Measurements from ENCODE around the gene DERL3.

DERL3 gene

DNA sequence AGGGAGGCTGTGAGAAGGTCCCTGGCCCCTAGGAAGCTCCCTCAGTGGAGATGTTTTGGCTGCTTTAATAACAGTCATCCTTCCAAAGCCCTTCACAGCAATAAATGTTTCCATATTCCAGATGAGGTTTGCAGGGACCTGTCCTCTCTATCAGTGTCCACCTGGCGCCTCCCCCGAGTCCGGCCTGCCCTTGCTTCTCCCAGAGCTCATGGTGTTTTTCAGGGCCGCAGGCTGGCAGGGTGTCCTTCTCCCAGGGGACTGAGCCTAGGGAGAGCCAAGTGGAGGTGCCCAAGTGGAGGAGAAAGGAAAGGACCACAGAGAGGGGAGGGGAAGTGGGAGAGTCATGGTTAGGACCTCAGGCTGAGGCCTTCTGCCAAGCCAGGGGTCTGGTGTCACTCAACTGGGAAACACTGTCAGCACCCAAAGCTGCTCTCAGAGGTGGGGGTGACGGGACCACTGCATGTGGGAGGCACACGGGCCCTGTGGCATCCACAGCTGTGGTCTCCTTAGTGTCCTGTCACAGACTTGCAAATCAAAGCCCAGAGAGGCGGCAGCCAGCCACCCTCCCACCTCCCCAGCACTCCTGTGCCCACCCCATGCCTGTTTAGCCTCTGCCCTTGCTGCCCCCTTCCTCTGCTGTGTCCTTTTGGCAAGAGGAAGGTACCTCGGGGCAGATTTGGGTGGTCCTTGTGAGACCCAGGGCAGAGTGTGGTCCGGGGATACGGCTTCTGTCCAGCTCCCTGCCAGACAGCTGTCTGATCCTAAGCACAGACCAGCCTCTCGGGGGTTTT is 6.4 kb downstream of the DERL3 start:
- DNase-seq (ENCODE audit: low read depth in 2 of 3, low spot score in 2 of 3): no peak

DNA sequence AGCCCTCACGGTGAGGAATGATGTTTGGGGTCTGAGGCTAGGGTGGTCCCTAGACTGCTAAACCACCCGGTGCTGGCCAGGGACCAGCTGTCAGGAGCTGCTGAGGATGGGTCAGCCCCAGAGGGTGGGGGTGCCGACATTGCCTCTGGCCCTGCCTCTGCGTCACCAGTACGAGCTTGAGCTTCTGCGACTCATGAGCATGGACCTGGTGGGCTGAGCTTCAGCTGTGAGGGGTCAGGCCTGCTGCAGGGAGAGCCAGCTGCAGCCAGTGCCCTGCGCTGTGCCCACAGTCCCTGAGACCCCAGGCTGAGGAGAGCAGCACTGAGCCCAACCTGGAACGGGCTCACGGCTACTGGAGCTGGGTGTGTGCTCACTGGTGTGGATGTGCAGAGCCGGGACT is 7.0 kb downstream of the DERL3 start:
- no peak for DNase-seq (ENCODE audit: low read depth in 2 of 3, low spot score in 2 of 3)

DNA sequence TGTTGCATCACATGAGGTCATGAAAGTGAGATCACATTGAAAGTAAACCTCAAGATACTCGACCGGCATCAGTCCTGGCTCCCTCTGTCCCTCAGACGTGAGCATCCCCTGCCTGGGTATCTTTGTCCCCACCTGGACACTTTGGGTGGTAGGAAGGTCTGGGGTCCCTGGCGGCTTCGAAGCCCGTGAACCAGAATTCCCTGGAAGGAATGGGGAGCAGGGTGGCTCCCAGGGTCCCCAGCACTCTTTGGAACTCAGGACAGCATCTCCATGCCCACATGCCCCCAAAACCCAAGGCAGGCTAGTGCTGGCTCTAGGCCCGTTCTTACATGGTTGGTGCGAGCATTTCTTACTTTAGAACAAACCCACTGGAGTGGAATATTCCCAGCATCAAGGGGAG is 7.5 kb downstream of the DERL3 start:
- no peak for DNase-seq (ENCODE audit: low read depth in 2 of 3, low spot score in 2 of 3)

DNA sequence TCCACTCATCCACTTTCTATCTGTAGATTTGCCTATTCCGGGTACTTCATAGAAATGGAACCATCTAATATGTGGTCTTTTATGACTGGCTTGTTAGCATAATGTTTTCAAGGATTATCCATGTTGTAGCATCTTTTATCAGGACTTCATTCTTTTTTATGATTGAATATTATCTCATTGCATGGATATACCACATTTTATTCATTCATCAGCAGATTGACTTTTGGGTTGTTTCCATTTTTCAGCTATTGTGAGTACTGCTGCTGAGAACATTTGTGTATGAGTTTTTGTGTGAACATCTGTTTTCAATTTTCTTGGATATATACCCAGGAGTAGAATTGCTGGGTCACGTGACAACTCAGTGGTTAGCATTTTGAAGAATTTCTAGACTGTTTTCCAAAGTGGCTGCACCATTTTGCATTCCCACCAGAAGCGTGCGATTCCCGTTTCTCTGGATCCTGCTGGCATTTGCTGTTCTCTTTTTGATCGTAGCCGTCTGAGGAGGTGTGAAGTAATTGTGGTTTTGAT is 8.9 kb downstream of the DERL3 start:
- no peak for DNase-seq (ENCODE audit: low read depth in 2 of 3, low spot score in 2 of 3)

DNA sequence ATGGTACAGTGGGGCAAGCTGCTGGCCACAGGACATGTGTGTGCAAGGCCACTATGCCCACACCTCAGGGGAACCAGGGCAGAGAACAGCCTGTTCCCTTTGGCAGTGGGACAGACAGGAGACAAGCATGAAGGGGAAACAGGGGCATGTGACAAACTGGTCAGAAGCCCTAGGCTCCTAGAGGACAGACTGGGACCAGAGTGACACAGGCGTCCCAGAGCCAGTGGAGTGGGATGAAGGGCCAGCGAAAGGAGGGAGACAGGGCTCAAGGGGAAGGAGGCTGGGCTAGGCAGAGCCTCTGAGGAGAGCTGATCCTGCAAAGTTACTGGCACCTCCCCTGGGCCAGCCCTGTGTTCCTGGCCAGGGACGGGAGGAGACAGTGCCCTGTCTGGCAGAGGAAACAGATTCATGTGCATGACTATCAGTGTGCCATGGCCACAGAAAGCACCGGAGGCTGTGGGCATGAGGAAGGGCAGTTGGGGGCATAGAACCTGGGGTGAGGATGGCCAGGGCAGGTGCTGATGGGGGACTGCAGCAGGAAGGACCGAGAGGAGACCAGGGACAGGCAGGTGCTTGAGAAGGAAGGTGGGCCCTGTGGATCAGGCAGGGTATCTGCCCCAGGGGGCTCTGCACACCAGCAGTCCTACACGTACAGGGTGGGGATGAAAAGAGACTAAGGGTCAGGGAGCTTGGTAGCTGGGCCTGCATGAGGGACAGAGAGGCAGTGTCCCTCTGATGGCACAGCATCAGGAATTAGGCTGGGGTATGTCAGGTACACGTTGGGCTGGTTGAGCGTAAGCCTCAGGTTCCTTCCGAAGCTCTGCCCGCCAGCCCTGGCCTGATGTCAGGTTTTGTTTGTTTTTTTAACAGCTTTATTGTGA is 9.8 kb downstream of the DERL3 start:
- no peak for DNase-seq (ENCODE audit: low read depth in 2 of 3, low spot score in 2 of 3)

DNA sequence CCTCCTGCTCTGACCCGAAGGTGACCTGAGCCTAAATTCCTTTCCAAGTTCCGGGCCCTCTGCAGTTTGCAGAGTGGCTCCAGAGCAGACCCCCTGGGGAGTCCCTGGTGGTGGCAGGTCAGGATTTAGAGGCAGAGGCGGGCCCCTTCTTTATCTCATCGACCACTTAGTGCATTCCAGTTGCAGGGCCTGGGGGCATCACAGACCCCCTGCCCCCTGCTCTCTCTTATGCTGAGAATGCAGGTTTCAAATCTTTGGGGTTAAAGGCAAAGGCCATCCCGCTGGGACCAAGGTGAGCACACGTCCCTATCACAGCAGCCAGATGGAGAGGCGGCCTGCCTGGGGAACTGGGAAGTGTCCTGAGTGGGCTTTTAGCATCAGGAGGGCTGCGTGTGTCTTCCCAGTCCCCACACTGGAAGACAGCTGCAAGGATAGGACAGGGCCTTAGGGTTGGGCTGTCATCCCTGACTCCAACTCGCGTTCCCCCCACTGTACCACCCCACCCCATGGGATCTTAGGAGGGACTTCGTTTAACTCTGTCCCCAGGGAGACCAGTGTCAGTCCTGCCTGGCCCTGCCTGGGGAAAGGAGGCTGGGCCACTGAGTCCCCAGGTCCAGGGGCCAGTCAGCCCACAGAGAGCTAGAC is 11.3 kb downstream of the DERL3 start:
- no peak for DNase-seq (ENCODE audit: low read depth in 2 of 3, low spot score in 2 of 3)

DNA sequence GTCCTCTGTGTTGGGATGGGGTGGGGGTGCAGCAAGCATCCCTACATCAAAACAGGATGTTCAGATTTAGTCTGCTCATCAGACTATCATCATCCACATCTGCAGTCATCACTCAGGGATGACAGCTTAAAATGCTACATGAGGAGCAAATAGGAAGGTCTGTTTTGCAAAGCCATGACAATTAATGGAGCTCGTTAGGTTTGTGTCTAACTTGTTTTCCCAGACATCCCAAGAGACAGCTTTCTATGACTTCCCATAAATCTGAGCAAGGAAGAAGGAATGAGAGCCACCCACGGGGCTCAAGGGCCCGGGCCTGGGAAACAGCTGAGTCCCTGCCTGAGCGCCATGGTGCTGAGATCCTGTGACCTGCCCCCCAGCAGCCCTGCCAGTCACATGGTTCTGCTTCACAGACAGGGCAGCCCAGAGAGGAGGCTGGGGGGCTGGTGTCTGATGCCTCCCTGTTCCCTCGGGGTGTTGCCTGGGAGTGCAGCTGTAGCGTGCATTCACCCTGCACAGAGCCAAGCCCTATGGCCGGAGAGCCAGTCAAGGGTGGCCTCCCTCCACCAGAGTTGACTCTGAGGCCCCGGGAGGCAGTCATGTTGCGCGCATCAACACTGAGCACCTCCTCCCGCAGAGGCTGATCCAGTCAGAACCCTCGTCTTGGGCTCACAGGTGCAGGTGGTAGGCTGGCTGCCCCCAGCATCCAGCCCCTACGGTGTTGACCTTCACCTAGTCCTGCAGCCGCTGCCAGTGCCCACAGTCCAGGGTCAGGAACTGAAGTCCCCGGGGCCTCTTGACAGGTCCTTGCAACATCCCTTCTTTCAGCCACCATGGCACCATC is 12.1 kb downstream of the DERL3 start:
- DNase-seq (ENCODE audit: low read depth in 2 of 3, low spot score in 2 of 3): no peak

DNA sequence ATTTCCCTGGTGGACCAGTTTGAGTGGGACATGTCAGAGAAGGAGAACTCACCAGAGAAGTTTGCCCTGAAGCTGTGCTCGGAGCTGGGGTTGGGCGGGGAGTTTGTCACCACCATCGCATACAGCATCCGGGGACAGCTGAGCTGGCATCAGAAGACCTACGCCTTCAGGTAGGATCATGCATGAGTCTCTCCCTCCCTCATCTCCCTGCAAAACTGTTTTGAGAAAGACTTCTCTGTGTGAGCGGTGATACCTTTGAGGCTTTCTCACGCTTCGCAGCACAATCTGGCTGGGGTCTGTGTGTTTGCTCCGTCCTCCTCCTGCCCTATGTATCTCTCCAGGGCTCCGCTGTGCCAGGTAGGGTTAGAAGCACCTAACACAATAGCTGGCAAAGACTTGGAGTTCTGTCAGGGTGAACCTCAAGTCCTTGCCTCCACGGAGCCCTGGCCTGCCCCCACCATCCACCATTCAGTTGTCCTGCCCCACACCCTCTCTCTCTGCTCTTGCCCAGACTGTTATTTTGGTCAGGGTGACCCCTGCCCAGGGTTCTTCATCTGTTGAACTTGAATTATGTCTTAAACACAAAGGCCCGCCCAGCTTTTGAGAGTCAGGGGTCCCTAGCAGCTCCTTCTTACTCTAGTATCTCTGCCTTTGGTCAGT is 13.4 kb downstream of the DERL3 start:
- no peak for DNase-seq (ENCODE audit: low read depth in 2 of 3, low spot score in 2 of 3)

DNA sequence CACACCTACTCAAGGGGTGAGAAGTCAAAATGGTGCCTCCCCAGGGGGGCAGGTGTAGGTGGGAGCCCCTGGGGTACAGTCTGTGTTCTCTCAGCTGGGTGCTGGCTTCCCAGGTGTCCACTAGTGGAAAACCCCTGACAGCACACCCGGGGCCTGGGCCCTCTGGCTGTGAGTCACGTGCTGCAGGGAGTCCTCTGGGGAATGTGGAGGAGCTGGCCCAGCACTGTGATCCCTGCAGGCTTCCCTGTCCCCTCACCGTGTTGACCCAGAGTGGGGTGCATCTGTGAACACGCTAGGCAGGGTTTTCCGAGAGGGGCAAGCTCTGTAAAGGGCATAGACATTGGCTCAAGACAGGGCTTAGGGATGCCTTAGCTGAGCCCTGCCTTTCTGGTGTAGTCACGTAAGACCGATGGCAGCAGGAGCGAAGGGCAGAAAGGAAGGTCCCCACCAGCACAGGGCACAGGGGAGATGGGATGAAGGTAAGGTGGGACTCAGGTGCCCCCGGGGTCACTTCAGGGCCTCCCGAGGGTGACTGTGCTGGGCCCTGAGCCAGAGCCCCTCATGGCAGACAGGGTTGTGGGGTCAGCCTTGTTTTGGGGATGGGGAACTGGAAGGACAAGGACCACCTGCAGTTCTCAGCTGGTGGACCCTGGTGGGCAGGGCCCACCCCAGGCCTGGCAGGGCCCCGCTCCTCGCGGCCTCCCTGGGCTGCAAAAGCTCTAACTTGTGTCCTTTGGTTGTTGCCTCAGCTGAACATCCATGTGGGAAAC is 14.1 kb downstream of the DERL3 start:
- DNase-seq (ENCODE audit: low read depth in 2 of 3, low spot score in 2 of 3): no peak

DNA sequence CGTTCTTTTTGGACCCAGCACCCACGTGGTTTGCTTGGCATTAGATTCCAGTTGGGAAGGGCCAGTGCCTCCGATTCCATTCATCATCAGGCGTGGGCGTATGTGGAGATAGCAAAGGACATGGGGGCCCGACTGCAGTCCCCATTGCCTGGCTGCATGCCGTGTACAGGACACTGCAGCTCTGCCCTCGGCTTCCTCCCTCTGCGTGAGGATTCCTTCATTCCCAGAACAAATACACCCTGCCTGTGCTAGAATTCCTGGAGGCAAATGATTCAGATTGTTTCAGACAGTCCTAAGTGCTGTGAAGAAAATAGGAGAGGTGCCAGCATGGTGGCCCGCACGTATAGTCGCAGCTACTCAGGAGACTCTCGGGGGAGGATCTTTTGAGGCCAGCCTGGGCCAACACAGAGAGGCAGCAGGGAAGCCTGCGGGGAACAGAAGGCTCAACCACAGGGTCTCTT is 15.4 kb downstream of the DERL3 start:
- no peak for DNase-seq (ENCODE audit: low read depth in 2 of 3, low spot score in 2 of 3)

DNA sequence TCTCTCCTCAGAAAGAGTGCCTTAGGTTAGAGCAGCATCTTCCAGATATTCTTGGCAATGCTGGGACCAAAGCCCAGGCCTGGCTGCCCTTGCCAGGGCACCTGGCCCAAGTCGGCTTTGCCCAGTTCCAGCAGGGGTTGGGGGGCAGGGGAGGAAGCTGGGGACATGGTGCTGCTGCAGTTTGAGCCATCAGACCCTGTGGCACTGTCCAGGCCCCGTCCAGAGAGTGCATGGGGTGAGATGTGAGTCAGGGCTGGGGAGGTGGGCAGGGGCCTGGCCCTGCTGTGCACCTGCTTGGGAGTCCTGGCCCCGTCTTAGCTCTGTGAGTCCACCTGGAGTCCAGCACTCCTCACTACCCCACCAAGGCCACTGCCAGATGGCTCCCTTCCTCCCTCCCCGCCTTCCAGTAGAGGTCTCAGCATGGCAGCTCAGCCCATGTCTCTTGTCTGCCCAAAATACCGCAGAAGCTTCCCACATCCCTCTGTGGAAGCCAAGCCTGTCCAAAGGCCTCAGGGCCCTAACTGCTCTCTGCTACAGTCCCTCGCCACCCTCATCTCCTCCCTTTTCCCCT is 16.6 kb downstream of the DERL3 start:
- no peak for DNase-seq (ENCODE audit: low read depth in 2 of 3, low spot score in 2 of 3)

DNA sequence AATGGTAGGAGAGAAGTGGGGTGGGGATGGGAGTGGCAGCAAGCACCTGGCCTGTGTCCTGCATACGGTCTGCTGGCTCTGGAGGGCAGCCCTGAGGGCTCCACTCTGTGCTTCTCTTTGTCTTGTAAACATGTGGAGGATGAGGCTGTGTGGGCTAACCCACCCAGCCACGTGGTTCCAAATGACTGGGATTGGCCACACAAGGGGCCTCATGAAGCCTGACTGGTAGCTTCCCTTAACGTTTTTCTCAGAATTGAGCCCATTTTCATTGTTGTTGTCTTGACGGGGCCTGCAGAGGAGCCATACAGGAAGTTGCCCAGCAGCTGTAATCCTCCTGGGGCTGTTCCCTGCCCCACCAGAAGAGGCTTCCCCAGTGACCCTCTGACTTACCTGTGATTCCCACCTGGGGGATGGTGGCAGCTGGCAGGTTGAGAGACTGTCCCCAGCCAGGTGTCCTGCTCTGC is 18.0 kb downstream of the DERL3 start:
- no peak for DNase-seq (ENCODE audit: low read depth in 2 of 3, low spot score in 2 of 3)

DNA sequence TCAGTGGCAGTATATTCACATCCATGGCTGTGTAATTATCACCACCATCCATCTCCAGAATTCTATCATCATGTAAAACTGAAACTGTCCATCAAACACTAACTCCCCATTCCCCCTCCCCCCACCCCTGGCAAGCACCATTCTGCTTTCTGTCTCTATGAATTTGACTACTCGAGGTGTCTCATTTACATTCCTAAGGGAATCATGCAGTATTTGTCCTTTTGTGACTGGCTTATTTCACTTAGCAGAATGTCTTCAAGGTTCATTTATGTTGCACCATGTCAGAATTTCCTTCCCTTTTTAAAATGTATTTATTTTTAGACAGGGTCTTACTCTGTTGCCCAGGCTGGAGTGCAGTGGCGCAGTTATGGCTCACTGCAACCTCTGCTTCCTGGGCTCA is 20.3 kb downstream of the DERL3 start:
- no peak for DNase-seq (ENCODE audit: low read depth in 2 of 3, low spot score in 2 of 3)

DNA sequence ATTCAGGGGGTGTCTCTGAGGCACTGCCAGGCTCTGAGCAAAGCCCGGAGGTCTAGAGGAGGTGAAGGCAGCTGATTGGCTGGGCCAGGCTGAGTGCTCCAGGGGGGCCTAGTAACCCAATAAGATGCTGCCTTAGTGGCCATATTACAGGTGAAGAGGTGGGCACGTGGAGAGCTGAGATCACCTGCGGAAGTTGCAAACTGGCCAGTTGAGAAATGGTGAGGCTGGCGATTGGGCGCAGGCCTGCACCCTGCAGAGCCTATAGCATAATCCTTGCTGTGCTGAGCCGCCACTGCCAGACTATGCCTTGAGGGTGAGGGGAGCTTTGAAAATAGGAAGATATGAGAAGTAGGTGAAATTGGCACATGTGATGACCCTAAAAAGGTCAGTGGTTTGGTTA is 21.7 kb downstream of the DERL3 start:
- DNase-seq (ENCODE audit: low read depth in 2 of 3, low spot score in 2 of 3): no peak

DNA sequence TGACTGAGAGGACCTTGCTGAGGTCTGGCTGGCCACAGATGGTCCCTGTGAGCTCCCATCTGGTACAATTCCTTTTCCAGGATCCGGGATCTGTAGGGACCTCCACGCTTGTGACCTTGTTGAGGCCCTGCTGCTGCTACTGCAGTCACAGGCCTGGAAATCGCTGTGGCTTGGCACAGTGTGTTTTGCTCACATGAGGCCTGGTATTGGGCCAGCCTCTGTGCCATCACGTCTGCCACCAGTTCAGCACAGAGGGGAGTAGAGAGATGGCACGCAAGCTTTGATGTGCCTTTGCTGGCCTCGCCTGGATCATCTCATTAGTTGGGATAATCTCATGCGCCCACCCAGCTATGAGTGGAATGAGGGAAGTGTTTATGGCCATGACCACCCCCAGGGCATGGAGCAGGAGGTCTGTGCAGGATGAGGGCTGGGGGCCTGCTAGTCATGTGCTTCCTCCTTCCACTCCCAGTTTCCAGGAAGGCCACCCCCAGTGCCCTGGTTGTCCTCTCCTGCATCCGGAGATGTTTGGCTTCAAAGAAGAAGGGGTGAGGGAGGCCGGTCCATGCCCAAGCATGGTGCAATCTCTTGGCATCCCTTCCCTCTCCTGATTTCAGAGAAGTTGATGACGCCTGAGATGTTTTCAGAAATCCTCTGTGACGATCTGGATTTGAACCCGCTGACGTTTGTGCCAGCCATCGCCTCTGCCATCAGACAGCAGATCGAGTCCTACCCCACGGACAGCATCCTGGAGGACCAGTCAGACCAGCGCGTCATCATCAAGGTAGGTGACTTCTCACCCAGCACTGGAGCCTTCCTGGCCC is 22.4 kb downstream of the DERL3 start:
- no peak for DNase-seq (ENCODE audit: low read depth in 2 of 3, low spot score in 2 of 3)

DNA sequence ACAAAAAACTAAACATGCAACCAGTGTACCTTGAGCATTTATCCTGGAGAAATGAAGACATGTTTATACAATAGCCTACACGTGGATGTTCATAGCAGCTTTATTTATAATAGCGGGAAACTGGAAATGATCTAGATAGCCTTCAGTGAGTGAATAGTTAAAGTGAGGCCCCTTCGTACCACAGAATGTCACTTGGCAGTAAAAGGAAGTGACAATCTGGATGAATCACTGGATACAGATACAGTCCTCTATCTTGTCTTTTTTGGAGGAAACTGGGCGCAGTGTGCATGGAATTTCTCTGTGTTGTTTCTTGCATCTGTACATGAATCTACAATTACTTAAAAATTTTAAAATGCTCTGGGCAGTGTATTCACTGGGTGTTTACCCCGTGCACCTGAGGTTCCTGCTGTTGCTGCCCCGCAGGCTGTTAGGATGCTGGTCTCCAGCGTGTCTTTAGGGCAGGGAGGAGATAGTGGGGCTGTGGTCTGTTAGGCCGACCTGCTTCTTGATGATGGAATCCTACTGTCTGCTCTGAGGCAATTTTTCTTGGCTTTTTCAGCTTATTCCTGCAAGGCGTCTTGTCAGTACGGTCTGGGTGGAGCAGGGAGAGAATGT is 23.2 kb downstream of the DERL3 start:
- no peak for DNase-seq (ENCODE audit: low read depth in 2 of 3, low spot score in 2 of 3)

DNA sequence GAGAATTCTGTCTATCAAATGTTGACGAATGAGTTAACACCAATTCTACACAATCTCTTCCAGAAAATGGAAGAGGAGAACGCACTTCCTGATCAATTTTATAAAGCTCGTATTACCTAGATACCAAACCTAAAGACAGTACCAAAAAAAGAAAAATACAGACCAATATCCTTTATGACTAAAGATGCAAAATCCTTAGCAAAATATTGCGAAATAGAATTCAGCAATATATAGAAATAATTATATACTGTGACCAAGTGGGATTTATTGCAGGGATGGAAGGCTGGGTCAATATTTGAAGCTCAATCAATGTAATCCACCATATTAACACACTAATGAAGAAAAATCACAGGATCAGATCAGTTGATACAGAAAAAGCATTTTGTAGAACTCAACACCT is 26.4 kb downstream of the DERL3 start:
- DNase-seq (ENCODE audit: low read depth in 2 of 3, low spot score in 2 of 3): no peak

DNA sequence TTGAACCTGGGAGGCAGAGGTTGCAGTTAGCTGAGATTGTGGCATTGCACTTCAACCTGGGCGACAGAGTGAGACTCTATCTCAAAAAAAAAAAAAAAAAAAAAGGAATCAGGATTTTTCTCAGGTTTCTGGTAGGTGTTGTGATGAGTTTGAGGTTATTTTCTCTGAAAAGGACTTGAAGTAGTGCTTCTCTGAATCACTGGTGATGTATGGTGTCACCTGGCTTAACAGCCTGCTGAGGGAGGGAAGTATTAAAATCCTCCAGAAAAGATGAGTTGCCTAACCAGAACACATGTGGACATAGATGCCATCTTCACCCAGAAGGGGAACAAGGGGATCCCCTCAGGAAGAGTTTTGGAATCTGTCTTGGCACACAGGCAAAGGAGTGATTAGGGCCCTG is 32.0 kb downstream of the DERL3 start:
- DNase-seq (ENCODE audit: low read depth in 2 of 3, low spot score in 2 of 3): no peak

All from activated CD8-positive, alpha-beta memory T cell treated with anti-CD3 and anti-CD28 coated beads for 48 hours (primary cell).